Activated T-cell treated with anti-CD3 and anti-CD28 coated beads, Interleukin-2, amount 50 U/mL, for 72 hours (primary cell): Measurements from ENCODE around the gene IRF2BPL. TPM values are rescaled to one million over a fixed set of nuclear protein-coding genes. Genes with fewer than 3 reads are reported as not detected.

Experiments used
- ATAC-seq, 2 donors: fragments of 150-1000 bp; cut with Tn5 transposase; replicated peaks in 1 of 2; 2 replicates each; pipeline ENCODE4 v1.10.0; 2021; ENCODE audit warnings: moderate library complexity in 2 of 2, mild to moderate bottlenecking in 1 of 2
- DNase-seq, 2 donors: peaks; one replicate each; pipeline ENCODE4 v3.0.0; 2021 to 2022; ENCODE audit warnings: mixed read lengths in 1 of 2
- H3K27ac Mint-ChIP-seq: one replicate; pipeline ENCODE4 v1.8.0; 2022; ENCODE audit warnings: mild to moderate bottlenecking, moderate library complexity, mixed read lengths
- H3K27me3 Mint-ChIP-seq: one replicate; pipeline ENCODE4 v1.8.0; 2022; ENCODE audit warnings: low read depth, mixed read lengths
- H3K36me3 Mint-ChIP-seq, 2 donors: one replicate each; pipeline ENCODE4 v1.8.0; 2022; ENCODE audit warnings: mixed read lengths in 2 of 2, mild to moderate bottlenecking in 1 of 2; ENCODE audit not compliant: insufficient read depth in 2 of 2
- H3K4me1 Mint-ChIP-seq: one replicate; pipeline ENCODE4 v1.8.0; 2022; ENCODE audit warnings: low read depth, mixed read lengths
- H3K4me3 Mint-ChIP-seq, 2 donors: one replicate each; pipeline ENCODE4 v1.8.0; 2022; ENCODE audit warnings: mild to moderate bottlenecking in 2 of 2, mixed read lengths in 2 of 2, moderate library complexity in 2 of 2
- H3K9me3 Mint-ChIP-seq, 2 donors: one replicate each; pipeline ENCODE4 v1.8.0; 2022; ENCODE audit warnings: mixed read lengths in 2 of 2
- total RNA-seq, 2 donors: library from RNA; stranded (reverse); gene quantifications; one replicate each; pipeline ENCODE4 v1.2.3, GENCODE V29; 2022

The IRF2BPL gene
- total RNA-seq, 2 donors from 2014 or later, result 55.6 to 58.0 TPM

GRCh38 chr14:77045238-77046162 is 17.0 kb upstream of the IRF2BPL start:
- ATAC-seq (no peak), DNase-seq (no peak)
- H3K4me3 Mint-ChIP-seq, result no peak overlapping the region
- H3K27ac Mint-ChIP-seq, result no peak overlapping the region
- H3K4me1 Mint-ChIP-seq, result peaks cover 67% of the 10 kb centered on the region
- H3K36me3 Mint-ChIP-seq, result no peaks in the 10 kb centered on the region
- no peaks in the 10 kb centered on the region for H3K9me3 Mint-ChIP-seq
- H3K27me3 Mint-ChIP-seq, result no peaks in the 10 kb centered on the region

- DNase-seq (no peak), ATAC-seq (no peak)
- Mint-ChIP-seq H3K27me3 (no peaks in the 10 kb centered on the region), H3K4me3 (no peak overlapping the region), H3K4me1 (peaks cover 72% of the 10 kb centered on the region), H3K36me3 (no peaks in the 10 kb centered on the region), H3K27ac (no peak overlapping the region), H3K9me3 (no peaks in the 10 kb centered on the region)
Measured at GRCh38 chr14:77044783-77045237, 16.3 kb upstream of the IRF2BPL start.

- no peaks in the 10 kb centered on the region for H3K27me3 Mint-ChIP-seq
- H3K4me3 Mint-ChIP-seq, result peak overlapping the region; percentile 63 to 72
- no peaks in the 10 kb centered on the region for H3K9me3 Mint-ChIP-seq
- no peak for ATAC-seq
- peaks cover 80% of the 10 kb centered on the region for H3K4me1 Mint-ChIP-seq
- no peak for DNase-seq
- H3K27ac Mint-ChIP-seq, result no peak overlapping the region
- H3K36me3 Mint-ChIP-seq, result no peaks in the 10 kb centered on the region
Measured at GRCh38 chr14:77043984-77044485, 15.5 kb upstream of the IRF2BPL start.

- Mint-ChIP-seq H3K27me3 (no peaks in the 10 kb centered on the region), H3K4me3 (peak overlapping the region; percentile 63 to 72), H3K9me3 (no peaks in the 10 kb centered on the region), H3K27ac (peak overlapping the region; percentile 14), H3K4me1 (peaks cover 86% of the 10 kb centered on the region), H3K36me3 (no peaks in the 10 kb centered on the region)
- DNase-seq (peak; percentile 65 to 67), ATAC-seq (peak; percentile 35 to 43)
Measured at GRCh38 chr14:77043177-77043983, 14.9 kb upstream of the IRF2BPL start.

GRCh38 chr14:77041881-77042545 is 13.5 kb upstream of the IRF2BPL start:
- DNase-seq (no peak), ATAC-seq (no peak)
- Mint-ChIP-seq H3K27me3 (no peaks in the 10 kb centered on the region), H3K36me3 (no peaks in the 10 kb centered on the region), H3K27ac (no peak overlapping the region), H3K4me1 (peaks cover 95% of the 10 kb centered on the region), H3K9me3 (no peaks in the 10 kb centered on the region), H3K4me3 (peak overlapping the region; percentile 86 to 94)

- Mint-ChIP-seq H3K4me1 (peaks cover 95% of the 10 kb centered on the region), H3K9me3 (no peaks in the 10 kb centered on the region), H3K27me3 (no peaks in the 10 kb centered on the region), H3K27ac (peak overlapping the region; percentile 97), H3K4me3 (peak overlapping the region; percentile 86 to 94), H3K36me3 (peaks cover 0 to 2% of the 10 kb centered on the region in 2 donors)
- DNase-seq (peak; percentile 52 to 56), ATAC-seq (peak; percentile 51 to 53)
Measured at GRCh38 chr14:77040741-77041653, 12.5 kb upstream of the IRF2BPL start.

- ATAC-seq, result peak; percentile 73 to 78
- DNase-seq, result peak; percentile 92 to 96
- peaks cover 91% of the 10 kb centered on the region for H3K4me1 Mint-ChIP-seq
- no peaks in the 10 kb centered on the region for H3K9me3 Mint-ChIP-seq
- no peaks in the 10 kb centered on the region for H3K27me3 Mint-ChIP-seq
- H3K4me3 Mint-ChIP-seq, result peak overlapping the region; percentile 86 to 94
- peak overlapping the region; percentile 97 for H3K27ac Mint-ChIP-seq
- peaks cover 0 to 2% of the 10 kb centered on the region in 2 donors for H3K36me3 Mint-ChIP-seq
Measured at GRCh38 chr14:77040059-77040740, 11.7 kb upstream of the IRF2BPL start.

- Mint-ChIP-seq H3K27ac (peak overlapping the region; percentile 93), H3K4me3 (peak overlapping the region; percentile 86 to 94), H3K36me3 (peaks cover 0 to 2% of the 10 kb centered on the region in 2 donors), H3K27me3 (no peaks in the 10 kb centered on the region), H3K9me3 (no peaks in the 10 kb centered on the region), H3K4me1 (peaks cover 93% of the 10 kb centered on the region)
- DNase-seq (no peak), ATAC-seq (peak in 1 of 2 donors; percentile 0)
Measured at GRCh38 chr14:77039285-77040058, 11.0 kb upstream of the IRF2BPL start.

- H3K36me3 Mint-ChIP-seq, result peaks cover 0 to 2% of the 10 kb centered on the region in 2 donors
- H3K4me1 Mint-ChIP-seq, result peaks cover 92% of the 10 kb centered on the region
- ATAC-seq (peak in 1 of 2 donors; percentile 12), DNase-seq (peak; percentile 65 to 69)
- peak overlapping the region; percentile 86 to 94 for H3K4me3 Mint-ChIP-seq
- peak overlapping the region; percentile 5 for H3K27ac Mint-ChIP-seq
- H3K27me3 Mint-ChIP-seq, result no peaks in the 10 kb centered on the region
- H3K9me3 Mint-ChIP-seq, result no peaks in the 10 kb centered on the region
Measured at GRCh38 chr14:77037938-77038568, 9.5 kb upstream of the IRF2BPL start.

- Mint-ChIP-seq H3K9me3 (no peaks in the 10 kb centered on the region), H3K36me3 (peaks cover 0 to 2% of the 10 kb centered on the region in 2 donors), H3K4me3 (peak overlapping the region; percentile 86 to 94), H3K27ac (peak overlapping the region; percentile 96), H3K27me3 (no peaks in the 10 kb centered on the region), H3K4me1 (peaks cover 92% of the 10 kb centered on the region)
- no peak for DNase-seq
- no peak for ATAC-seq
Measured at GRCh38 chr14:77037215-77037937, 8.9 kb upstream of the IRF2BPL start.
